Central memory CD8-positive, alpha-beta T cell (primary cell): Measurements from ENCODE around the gene CKB.
"Not testable (repeated sequence)": the region's sequence is repeated elsewhere in the genome, so short reads cannot be mapped to it uniquely, and the experiment has no call there.

Experiments
- ATAC-seq: fragments of 150-1000 bp; cut with Tn5 transposase; replicated peaks from 2 replicates; pipeline ENCODE4 v1.10.0; 2022; ENCODE audit warnings: mild to moderate bottlenecking, moderate FRiP score, moderate number of reproducible peaks; ENCODE audit not compliant: poor library complexity, severe bottlenecking; ENCODE audit errors: extremely low read depth
- DNase-seq, 2 donors: peaks; one replicate each; pipeline ENCODE4 v3.0.0; 2021; ENCODE audit warnings: low spot score in 2 of 2
- H3K27ac Mint-ChIP-seq: one replicate; pipeline ENCODE4 v1.8.0; 2022; ENCODE audit warnings: low read depth, mild to moderate bottlenecking, moderate library complexity, mixed read lengths
- H3K27me3 Mint-ChIP-seq: one replicate; pipeline ENCODE4 v1.8.0; 2022; ENCODE audit warnings: mixed read lengths
- H3K36me3 Mint-ChIP-seq: one replicate; pipeline ENCODE4 v1.8.0; 2022; ENCODE audit warnings: mild to moderate bottlenecking, moderate library complexity, mixed read lengths; ENCODE audit not compliant: insufficient read depth
- H3K4me1 Mint-ChIP-seq: one replicate; pipeline ENCODE4 v1.8.0; 2022; ENCODE audit warnings: mixed read lengths
- H3K4me3 Mint-ChIP-seq: one replicate; pipeline ENCODE4 v1.8.0; 2022; ENCODE audit warnings: mild to moderate bottlenecking, moderate library complexity, mixed read lengths
- H3K9me3 Mint-ChIP-seq: one replicate; pipeline ENCODE4 v1.8.0; 2022; ENCODE audit warnings: mixed read lengths

Gene CKB

DNA sequence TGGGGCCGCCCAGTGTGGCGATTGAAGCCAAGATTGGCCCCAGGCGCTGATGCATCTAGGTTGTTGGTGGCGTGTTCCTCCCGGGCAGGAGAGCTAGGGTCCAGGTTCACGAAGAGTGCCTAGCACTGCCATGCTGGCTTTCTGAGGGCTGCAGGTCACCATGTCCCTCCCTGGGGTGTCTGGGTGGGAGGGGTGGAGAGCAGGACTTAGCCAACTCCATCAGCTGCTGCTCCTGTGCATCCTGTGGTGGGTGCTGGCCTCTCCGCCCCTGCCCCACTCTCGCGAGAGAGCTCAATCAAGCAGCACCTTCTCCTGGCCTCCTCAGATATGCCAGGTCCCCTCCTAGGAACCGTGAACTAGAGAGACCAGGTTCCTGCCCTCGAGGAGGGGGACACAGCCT, 8.2 kb upstream of the CKB start:
- Mint-ChIP-seq H3K27ac (no peak overlapping the region), H3K36me3 (peaks cover 22% of the 10 kb centered on the region), H3K9me3 (no peaks in the 10 kb centered on the region), H3K4me3 (peak overlapping the region; percentile 91), H3K27me3 (no peaks in the 10 kb centered on the region), H3K4me1 (peaks cover 32% of the 10 kb centered on the region)
- DNase-seq, result no peak
- no peak for ATAC-seq

DNA sequence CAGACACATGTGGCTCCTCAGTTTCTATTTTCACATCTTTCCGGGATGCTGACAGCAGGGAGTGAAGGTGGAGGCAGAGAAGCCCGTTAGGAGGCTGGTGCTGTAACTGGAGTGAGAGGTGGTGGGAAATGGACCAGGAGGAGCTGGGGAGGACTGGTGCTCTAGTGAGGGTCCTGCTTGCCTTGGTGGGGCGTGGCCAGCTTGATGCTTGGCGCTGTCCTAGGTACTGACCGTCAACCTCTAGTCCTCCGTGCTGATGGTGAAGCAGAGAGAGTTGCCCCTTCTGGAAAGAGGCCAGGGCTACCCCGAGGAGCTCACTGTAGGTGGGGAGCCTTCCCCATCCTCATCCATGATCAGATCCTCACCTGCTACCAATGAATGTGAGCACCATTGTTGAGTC, 7.8 kb upstream of the CKB start:
- Mint-ChIP-seq H3K36me3 (peaks cover 21% of the 10 kb centered on the region), H3K4me3 (peak overlapping the region; percentile 91), H3K27ac (no peak overlapping the region), H3K27me3 (no peaks in the 10 kb centered on the region), H3K4me1 (peaks cover 32% of the 10 kb centered on the region), H3K9me3 (no peaks in the 10 kb centered on the region)
- DNase-seq (no peak), ATAC-seq (no peak)

DNA sequence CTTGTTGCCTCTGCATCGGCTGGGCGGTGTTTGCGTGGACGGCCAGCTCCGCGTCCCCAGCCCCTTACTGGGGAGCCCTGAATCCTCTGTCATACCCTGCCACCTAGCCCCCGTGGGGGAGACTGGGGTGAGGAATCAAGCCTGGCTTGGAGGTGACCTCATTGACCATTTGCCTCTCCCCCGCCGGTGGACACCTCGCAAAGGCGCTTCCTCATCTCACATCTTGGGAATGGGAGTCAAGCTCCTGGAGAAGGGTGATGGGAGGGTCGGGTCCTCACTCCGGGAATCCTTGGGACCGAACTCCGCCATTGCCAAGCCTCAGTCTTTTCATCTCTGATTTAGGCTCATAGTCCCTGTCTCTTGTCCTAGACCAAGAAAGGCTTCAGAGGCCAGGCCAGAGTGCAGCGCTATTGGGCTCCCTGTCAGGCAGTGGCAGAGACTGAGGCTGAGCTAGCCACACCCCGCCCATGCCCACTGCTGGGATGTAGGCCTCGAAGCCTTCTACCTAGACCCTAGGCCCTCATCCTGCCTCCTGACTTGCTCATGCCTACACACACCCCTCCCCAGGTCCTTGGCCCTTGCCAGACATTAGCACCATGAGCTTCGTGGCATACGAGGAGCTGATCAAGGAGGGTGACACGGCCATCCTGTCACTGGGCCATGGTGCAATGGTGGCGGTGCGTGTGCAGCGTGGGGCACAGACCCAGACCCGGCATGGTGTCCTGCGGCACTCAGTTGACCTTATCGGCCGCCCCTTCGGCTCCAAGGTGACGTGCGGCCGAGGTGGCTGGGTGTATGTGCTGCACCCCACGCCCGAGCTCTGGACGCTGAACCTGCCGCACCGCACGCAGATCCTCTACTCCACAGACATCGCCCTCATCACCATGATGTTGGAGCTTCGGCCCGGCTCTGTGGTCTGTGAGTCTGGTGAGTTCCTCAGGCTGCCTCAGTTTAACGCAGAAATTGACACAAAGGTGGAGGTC, 7.0 kb upstream of the CKB start:
- Mint-ChIP-seq H3K4me3 (peak overlapping the region; percentile 91), H3K9me3 (no peaks in the 10 kb centered on the region), H3K27me3 (no peaks in the 10 kb centered on the region), H3K4me1 (peaks cover 32% of the 10 kb centered on the region), H3K27ac (peak overlapping the region; percentile 95), H3K36me3 (peaks cover 21% of the 10 kb centered on the region)
- ATAC-seq (no peak), DNase-seq (peak in 1 of 2 donors; percentile 29)

DNA sequence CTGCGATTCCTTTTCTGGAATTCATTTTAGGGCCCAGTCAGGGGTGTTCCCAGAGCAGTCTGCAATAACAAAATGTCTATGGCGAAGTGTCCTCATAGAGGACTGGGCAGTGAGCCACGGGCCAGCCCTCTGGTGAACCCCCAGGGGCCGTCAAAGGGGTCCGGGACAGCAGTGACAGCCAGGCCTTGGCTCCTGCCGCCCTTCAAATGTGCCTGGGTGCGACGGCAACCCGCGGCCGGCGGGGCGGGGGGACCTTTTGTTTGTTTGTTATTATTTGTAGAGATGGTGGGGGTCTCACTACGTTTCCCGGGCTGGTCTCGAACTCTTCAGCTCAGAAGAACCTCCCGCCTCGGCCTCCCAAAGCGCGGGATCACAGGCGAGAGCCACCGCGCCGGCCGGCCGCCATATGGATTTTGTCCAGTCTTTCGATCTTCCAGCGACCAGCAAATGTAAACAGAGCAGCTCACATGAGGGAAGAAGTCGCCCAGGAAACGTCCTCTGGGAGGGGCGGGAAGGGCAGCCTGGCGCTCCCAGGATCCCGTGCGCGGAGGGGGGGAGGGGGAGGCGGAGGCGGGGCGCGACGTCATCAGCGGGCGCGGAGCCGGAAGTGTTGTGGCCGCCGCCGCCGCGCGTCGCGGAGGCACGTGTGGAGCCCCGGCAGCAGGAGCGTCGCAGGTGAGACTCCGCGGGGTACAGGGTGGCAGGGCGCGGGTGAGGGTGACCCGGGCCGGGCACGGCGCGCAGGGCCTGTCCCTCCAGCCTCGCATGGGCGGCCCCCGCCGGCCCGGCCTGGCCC, 6.2 kb upstream of the CKB start, which contains the start of gene TRMT61A:
Gene TRMT61A (plus strand): TSS at position 610 of the 796 bp plus-strand sequence. CDS start 783 bp downstream, outside the sequence.
- Mint-ChIP-seq H3K9me3 (no peaks in the 10 kb centered on the region), H3K27me3 (no peaks in the 10 kb centered on the region), H3K27ac (peak within 1 kb of the TSS; percentile 95), H3K4me1 (peaks cover 32% of the 10 kb centered on the region), H3K4me3 (peak within 1 kb of the TSS; percentile 91), H3K36me3 (peaks cover 21% of the 10 kb centered on the region)
- peak; percentile 47 to 58 for DNase-seq
- ATAC-seq, result peak; percentile 88

DNA sequence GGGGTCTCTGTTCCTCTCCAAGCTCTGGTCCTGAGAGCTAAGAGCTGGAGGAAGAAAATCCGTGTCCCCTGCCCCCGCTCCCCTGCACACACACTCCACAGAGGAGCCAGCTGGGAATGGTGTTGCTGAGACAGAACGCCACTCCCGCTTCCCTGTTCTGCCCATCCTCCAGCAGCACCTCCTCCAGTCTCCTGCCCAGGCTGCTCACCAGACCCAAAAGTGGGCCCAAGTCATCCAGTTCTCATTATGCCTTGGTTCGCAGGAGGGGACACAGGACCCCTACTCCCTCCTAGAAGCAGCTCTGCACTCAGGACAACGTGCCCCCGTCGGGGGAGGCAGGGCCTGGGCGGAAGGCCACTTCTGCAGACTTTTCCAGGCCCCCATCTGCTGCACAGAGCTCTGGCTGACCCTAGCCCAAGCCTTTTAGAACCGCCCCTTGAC, 5.5 kb upstream of the CKB start:
- no peaks in the 10 kb centered on the region for H3K27me3 Mint-ChIP-seq
- no peak for ATAC-seq
- no peaks in the 10 kb centered on the region for H3K9me3 Mint-ChIP-seq
- H3K4me1 Mint-ChIP-seq, result peaks cover 32% of the 10 kb centered on the region
- peak overlapping the region; percentile 95 for H3K27ac Mint-ChIP-seq
- peaks cover 21% of the 10 kb centered on the region for H3K36me3 Mint-ChIP-seq
- peak overlapping the region; percentile 91 for H3K4me3 Mint-ChIP-seq
- no peak for DNase-seq

DNA sequence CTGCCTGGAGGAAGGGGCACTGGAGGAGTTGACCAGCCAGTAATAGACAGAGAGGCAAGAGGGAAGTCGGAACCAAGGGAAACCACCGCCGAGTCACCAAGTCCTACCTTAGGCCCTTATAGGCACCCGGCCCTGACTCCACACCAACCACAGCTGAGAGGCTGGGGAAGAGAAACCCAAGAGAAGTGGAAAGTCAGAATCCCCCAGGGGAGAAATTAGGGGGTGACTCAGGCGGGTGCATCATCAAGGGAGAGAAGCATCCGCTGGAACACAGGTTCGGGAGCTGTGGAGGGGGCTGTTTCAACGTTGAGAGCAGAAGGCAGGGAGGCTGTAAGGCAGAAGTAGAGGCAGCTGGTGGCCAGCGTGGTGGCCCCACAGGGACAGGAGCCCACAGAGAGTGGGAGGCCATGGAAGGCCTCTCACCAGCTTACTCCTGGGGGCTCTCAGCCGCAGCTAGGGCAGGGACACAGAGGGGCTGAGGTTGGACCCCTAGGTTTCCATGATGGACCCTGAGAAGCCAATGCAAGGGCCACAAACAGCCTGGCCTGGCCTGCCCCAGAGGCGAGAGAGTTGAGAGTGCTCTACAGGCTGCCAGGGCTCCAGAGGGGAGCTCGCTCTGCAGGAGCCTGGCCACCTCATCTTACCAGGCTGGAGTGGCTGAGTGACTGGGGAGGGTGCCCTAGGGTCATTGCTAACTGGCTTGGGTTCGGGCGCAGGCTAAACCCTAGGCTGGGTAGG, 4.9 kb upstream of the CKB start:
- H3K27ac Mint-ChIP-seq, result peak overlapping the region; percentile 95
- H3K4me3 Mint-ChIP-seq, result peak overlapping the region; percentile 91
- no peaks in the 10 kb centered on the region for H3K27me3 Mint-ChIP-seq
- peaks cover 21% of the 10 kb centered on the region for H3K36me3 Mint-ChIP-seq
- DNase-seq (no peak), ATAC-seq (no peak)
- H3K9me3 Mint-ChIP-seq, result no peaks in the 10 kb centered on the region
- H3K4me1 Mint-ChIP-seq, result peaks cover 32% of the 10 kb centered on the region

DNA sequence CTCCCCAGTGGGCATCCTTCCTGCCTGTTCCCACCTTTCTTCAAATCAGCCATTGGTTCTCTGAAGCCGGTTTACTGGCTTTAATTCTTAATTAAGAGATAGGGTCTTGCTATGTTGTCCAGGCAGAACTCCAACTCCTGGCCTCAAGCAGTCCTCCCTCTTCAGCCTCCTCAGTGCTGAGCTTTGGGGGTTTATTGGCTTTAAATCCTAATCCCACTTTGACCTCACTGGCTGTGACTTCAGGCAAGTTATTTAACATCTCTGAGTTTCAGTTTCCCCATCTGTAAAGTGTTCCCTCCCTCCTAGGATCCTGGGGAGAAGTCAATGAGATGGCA, 4.3 kb upstream of the CKB start:
- no peak for DNase-seq
- no peaks in the 10 kb centered on the region for H3K9me3 Mint-ChIP-seq
- peak overlapping the region; percentile 91 for H3K4me3 Mint-ChIP-seq
- peak overlapping the region; percentile 95 for H3K27ac Mint-ChIP-seq
- ATAC-seq, result no peak
- peaks cover 21% of the 10 kb centered on the region for H3K36me3 Mint-ChIP-seq
- no peaks in the 10 kb centered on the region for H3K27me3 Mint-ChIP-seq
- H3K4me1 Mint-ChIP-seq, result peaks cover 32% of the 10 kb centered on the region

DNA sequence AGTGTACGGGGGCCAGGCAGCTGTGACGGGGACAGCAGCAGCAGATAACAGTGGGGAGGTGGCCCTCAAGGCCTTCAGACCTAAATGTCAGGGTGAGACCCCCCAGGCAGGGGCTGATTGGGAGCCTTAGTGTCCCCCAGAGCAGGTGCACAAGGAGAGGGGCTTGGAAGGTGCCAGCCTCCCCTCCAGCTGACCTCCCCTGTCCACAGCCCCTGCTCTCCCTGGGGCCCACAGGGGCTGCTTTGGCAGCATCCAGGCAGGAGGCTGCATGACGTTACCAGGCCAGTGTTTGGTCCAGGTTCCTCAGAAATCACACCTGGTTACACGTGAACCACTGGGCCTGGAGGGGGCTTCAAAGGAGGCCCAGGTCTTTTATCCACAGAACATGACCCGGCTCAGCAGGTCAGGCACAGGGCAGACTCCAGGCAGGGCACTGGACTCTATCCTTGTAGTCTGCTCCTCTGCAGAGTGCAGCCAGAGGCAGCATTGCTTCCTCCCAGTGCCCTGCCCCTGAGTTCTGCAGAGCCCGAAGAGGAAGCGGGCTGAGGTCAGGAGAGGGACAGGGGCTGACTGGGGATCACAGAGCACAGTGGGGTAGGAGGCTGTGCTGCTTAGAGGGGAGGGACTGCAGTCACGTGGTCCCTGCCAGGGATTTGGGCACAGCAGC, 3.8 kb upstream of the CKB start:
- ATAC-seq (no peak), DNase-seq (no peak)
- Mint-ChIP-seq H3K27ac (no peak overlapping the region), H3K4me3 (no peak overlapping the region), H3K27me3 (no peaks in the 10 kb centered on the region), H3K9me3 (no peaks in the 10 kb centered on the region), H3K4me1 (peaks cover 27% of the 10 kb centered on the region), H3K36me3 (peaks cover 19% of the 10 kb centered on the region)

DNA sequence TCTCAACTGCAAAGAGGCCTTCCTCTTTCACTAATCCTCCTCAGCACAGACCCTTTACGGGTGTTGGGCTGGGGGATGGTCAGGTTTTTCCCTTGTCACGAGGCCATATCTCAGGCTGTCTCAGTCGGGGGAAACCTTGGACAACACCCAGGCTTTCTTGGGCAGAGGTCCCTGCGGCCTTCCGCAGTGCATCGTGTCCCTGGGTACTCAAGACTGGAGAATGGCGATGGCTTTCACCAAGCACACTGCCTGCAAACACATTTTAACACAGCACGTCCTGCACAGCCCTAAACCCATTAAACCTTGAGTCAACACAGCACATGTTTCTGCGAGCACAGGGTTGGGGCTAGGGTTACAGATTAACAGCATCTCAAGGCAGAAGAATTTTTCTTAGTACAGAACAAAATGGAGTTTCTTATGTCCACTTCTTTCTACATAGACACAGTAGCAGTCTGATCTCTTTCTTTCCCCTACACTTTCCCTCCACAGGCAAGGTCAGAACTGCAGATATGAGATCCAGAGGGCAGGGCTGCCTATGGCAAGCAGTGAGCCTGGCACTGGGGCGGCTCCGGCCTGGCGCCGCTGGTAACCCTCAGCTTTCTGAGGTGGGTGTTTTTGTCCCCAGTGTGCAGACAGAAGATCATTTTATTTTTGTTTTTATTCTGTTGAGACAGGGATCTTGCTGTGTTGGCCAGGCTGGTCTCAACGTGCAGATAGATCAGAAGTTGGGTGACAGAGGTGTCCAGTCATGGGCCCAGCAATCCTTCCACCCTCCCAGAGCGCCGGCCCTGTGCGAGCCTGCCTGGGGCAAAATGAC, 3.0 kb upstream of the CKB start:
- Mint-ChIP-seq H3K4me1 (peaks cover 22% of the 10 kb centered on the region), H3K36me3 (peaks cover 18% of the 10 kb centered on the region)
- ATAC-seq, H3K9me3 Mint-ChIP-seq, H3K4me3 Mint-ChIP-seq, DNase-seq, H3K27me3 Mint-ChIP-seq, H3K27ac Mint-ChIP-seq: not testable (repeated sequence)

DNA sequence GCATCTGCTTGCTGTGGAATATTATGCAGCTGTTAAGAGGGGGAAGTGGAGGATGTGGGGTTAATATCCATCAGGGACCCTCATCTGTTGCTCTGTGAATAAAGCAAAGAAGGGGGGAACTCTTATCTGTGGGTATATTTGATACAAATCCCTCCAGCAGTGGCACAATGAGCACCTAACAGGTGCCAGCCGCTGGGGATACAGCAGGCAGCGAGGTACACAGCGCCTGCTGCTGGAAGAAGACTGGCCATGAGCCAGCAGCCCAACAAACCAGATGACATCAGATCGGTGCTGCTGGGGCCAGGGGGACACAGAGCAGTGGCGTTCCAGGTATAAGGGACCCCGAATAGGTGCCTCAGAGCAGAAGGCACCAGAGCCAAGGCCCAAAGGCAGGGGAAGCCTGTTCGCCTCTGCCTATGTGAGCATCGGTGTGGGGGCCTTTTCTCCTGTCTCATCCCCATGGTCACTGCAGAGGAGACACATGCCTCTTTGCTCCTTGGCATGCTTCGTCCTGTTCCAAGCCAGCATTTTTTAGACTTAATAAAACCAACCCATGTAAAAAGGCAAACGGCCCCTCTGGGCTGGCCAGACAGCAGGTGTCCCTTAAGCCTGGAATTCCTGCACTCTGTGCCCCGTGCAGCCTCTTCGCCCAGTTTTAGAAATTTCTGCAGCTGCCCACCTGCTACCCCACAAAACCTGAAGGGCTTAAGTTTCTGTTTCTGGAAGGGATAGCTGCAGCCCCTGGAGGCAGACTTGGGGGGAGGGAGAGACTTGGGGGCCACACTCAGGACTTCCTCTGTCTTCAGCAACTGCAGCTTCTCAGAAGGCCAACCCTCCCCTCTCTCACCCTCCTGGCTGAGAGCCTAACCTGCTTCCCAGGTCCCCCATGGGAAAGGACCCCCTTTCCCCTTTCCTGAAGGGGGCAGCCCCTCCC, 1.6 kb upstream of the CKB start:
- Mint-ChIP-seq H3K27me3 (no peaks in the 10 kb centered on the region), H3K4me1 (peaks cover 13% of the 10 kb centered on the region), H3K36me3 (peaks cover 11% of the 10 kb centered on the region), H3K4me3 (peak overlapping the region; percentile 52), H3K9me3 (no peaks in the 10 kb centered on the region), H3K27ac (no peak overlapping the region)
- DNase-seq, result no peak
- ATAC-seq, result no peak
